Measurements from ENCODE around the gene DENND2A.

Gene DENND2A

DNA sequence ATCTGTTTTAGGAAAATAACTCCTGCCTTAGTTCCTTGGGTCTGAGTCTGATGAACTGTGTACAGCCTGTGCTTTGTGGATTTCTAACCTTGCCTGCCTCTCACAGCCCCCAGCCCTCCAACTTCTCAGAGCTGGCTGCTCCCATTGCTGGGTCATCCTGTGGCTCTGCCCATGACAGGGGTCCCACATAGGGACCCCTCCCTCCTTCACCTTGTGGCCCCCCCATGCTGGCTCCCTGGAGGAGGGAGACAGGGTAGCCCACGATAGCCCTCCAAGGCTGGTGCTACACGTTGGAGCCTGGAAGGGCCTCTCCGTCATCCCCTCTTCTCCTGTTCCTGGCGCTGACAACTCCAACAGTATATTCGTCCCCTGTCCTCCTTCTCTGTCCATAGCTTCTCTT lies 2.8 kb upstream of the DENND2A start:
- no peaks in the 10 kb centered on the region for H3K9me3 ChIP-seq (ENCODE audit: insufficient read depth, low read length)
- H3K4me3 ChIP-seq (ENCODE audit: insufficient read length, low read depth) = no peak overlapping the region
- H3K36me3 ChIP-seq (ENCODE audit: insufficient read depth, insufficient read length, low read length) = no peaks in the 10 kb centered on the region
- no peak overlapping the region for H3K9ac ChIP-seq (ENCODE audit: insufficient read length, low read depth)
- TF ChIP-seq YY1 (IDR thresholded peaks at IDR 0.05; ENCODE audit: insufficient read depth, insufficient read length) = no peak
- no peak for TF ChIP-seq SUZ12 (IDR thresholded peaks at IDR 0.05; ENCODE audit: extremely low read depth, insufficient read depth, insufficient read length)
- no peak for TF ChIP-seq ZNF274 (IDR thresholded peaks at IDR 0.05; ENCODE audit: low read depth, low read length)
- no peaks in the 10 kb centered on the region for H3K27me3 ChIP-seq (ENCODE audit: insufficient read depth, insufficient read length)
- DNase-seq (ENCODE audit: low read depth, low spot score) = no peak
- H3K4me1 ChIP-seq (ENCODE audit: insufficient read depth, insufficient read length) = peaks cover 3% of the 10 kb centered on the region

GRCh38 chr7:140641524-140642195 lies 1.0 kb upstream of the DENND2A start:
- no peak for DNase-seq (ENCODE audit: low read depth, low spot score)
- Histone ChIP-seq H3K9me3 (ENCODE audit: insufficient read depth, low read length) (no peaks in the 10 kb centered on the region), H3K27me3 (ENCODE audit: insufficient read depth, insufficient read length) (no peaks in the 10 kb centered on the region), H3K36me3 (ENCODE audit: insufficient read depth, insufficient read length, low read length) (peaks cover 2% of the 10 kb centered on the region), H3K4me1 (ENCODE audit: insufficient read depth, insufficient read length) (peaks cover 11% of the 10 kb centered on the region), H3K9ac (ENCODE audit: insufficient read length, low read depth) (peak overlapping the region; percentile 14), H3K4me3 (ENCODE audit: insufficient read length, low read depth) (peak overlapping the region; percentile 75)
- no peak for TF ChIP-seq ZNF274 (IDR thresholded peaks at IDR 0.05; ENCODE audit: low read depth, low read length)

DNA sequence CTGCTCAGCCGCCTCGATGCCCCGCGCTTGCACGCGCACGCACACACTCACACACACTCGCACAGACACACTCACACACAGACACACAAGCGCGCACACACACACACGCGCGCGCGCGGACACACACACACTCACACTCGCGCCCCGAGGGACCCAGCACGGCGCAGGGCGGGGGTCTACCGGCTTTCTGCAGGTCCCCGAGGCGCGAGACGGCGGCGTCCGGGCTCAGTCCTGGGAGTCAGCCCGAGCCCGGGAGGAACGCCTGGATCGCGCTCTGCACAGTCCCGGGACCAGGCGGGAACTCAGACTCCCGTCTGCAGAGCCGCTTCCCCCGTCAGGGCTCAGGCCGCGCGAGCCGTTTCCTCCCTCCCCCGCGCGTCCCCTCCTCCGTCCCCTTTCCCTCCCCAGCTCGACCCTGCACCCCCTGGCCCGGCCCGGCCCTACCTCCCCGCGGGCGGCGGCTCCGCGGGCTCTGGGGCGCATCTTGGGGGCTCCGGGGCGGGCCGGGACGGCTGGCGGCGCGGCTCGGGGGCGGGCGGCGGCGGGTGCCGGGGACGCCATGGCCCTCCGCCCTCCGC lies 464 bp downstream of the DENND2A start:
- Histone ChIP-seq H3K36me3 (ENCODE audit: insufficient read depth, insufficient read length, low read length) (peaks cover 2% of the 10 kb centered on the region), H3K4me1 (ENCODE audit: insufficient read depth, insufficient read length) (peaks cover 13% of the 10 kb centered on the region), H3K27me3 (ENCODE audit: insufficient read depth, insufficient read length) (no peaks in the 10 kb centered on the region), H3K9me3 (ENCODE audit: insufficient read depth, low read length) (no peaks in the 10 kb centered on the region), H3K4me3 (ENCODE audit: insufficient read length, low read depth) (peak overlapping the region; percentile 75), H3K9ac (ENCODE audit: insufficient read length, low read depth) (peak overlapping the region; percentile 85)
- TF ChIP-seq SUZ12 (IDR thresholded peaks at IDR 0.05; ENCODE audit: extremely low read depth, insufficient read depth, insufficient read length) (no peak), YY1 (IDR thresholded peaks at IDR 0.05; ENCODE audit: insufficient read depth, insufficient read length) (no peak), ZNF274 (IDR thresholded peaks at IDR 0.05; ENCODE audit: low read depth, low read length) (no peak)
- DNase-seq (ENCODE audit: low read depth, low spot score) = no peak

- no peak for TF ChIP-seq SUZ12 (IDR thresholded peaks at IDR 0.05; ENCODE audit: extremely low read depth, insufficient read depth, insufficient read length)
- TF ChIP-seq ZNF274 (IDR thresholded peaks at IDR 0.05; ENCODE audit: low read depth, low read length) = no peak
- TF ChIP-seq YY1 (IDR thresholded peaks at IDR 0.05; ENCODE audit: insufficient read depth, insufficient read length) = no peak
- no peaks in the 10 kb centered on the region for H3K27me3 ChIP-seq (ENCODE audit: insufficient read depth, insufficient read length)
- H3K36me3 ChIP-seq (ENCODE audit: insufficient read depth, insufficient read length, low read length) = peaks cover 2% of the 10 kb centered on the region
- H3K4me3 ChIP-seq (ENCODE audit: insufficient read length, low read depth) = peak overlapping the region; percentile 75
- peaks cover 13% of the 10 kb centered on the region for H3K4me1 ChIP-seq (ENCODE audit: insufficient read depth, insufficient read length)
- no peaks in the 10 kb centered on the region for H3K9me3 ChIP-seq (ENCODE audit: insufficient read depth, low read length)
- peak overlapping the region; percentile 85 for H3K9ac ChIP-seq (ENCODE audit: insufficient read length, low read depth)
- no peak for DNase-seq (ENCODE audit: low read depth, low spot score)
Measured at GRCh38 chr7:140639366-140640053, 1.1 kb downstream of the DENND2A start.

GRCh38 chr7:140638173-140638791 lies 2.3 kb downstream of the DENND2A start:
- H3K9me3 ChIP-seq (ENCODE audit: insufficient read depth, low read length) = no peaks in the 10 kb centered on the region
- peaks cover 5% of the 10 kb centered on the region for H3K36me3 ChIP-seq (ENCODE audit: insufficient read depth, insufficient read length, low read length)
- H3K4me1 ChIP-seq (ENCODE audit: insufficient read depth, insufficient read length) = peaks cover 13% of the 10 kb centered on the region
- no peak for DNase-seq (ENCODE audit: low read depth, low spot score)
- TF ChIP-seq ZNF274 (IDR thresholded peaks at IDR 0.05; ENCODE audit: low read depth, low read length) = no peak
- TF ChIP-seq YY1 (IDR thresholded peaks at IDR 0.05; ENCODE audit: insufficient read depth, insufficient read length) = no peak
- TF ChIP-seq SUZ12 (IDR thresholded peaks at IDR 0.05; ENCODE audit: extremely low read depth, insufficient read depth, insufficient read length) = no peak
- no peaks in the 10 kb centered on the region for H3K27me3 ChIP-seq (ENCODE audit: insufficient read depth, insufficient read length)
- H3K4me3 ChIP-seq (ENCODE audit: insufficient read length, low read depth) = no peak overlapping the region
- no peak overlapping the region for H3K9ac ChIP-seq (ENCODE audit: insufficient read length, low read depth)

DNA sequence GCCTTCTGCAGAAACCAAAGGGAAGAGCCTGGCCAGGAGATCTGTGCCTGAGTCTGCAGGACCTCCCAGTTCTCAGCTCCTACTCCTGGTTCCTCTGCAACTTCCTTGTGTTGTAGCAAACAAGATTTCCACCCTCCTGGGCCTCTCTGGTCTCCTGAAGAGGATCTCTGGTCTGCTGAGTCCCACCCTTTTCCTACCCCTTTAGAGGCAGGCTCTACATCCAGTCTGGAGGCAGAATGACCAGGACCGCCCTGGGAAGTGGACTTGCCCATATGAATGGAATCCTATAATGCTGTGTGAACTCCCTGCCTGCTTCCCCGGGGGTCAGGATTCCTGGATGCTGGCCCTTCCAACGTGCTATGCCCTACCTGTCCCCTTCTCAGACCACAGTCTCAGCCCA lies 3.2 kb downstream of the DENND2A start:
- peaks cover 5% of the 10 kb centered on the region for H3K36me3 ChIP-seq (ENCODE audit: insufficient read depth, insufficient read length, low read length)

GRCh38 chr7:140635816-140636215 lies 4.8 kb downstream of the DENND2A start:
- peaks cover 15% of the 10 kb centered on the region for H3K4me1 ChIP-seq (ENCODE audit: insufficient read depth, insufficient read length)
- peak overlapping the region; percentile 54 for H3K9ac ChIP-seq (ENCODE audit: insufficient read length, low read depth)
- H3K9me3 ChIP-seq (ENCODE audit: insufficient read depth, low read length) = no peaks in the 10 kb centered on the region
- H3K4me3 ChIP-seq (ENCODE audit: insufficient read length, low read depth) = no peak overlapping the region
- H3K27me3 ChIP-seq (ENCODE audit: insufficient read depth, insufficient read length) = no peaks in the 10 kb centered on the region
- TF ChIP-seq SUZ12 (IDR thresholded peaks at IDR 0.05; ENCODE audit: extremely low read depth, insufficient read depth, insufficient read length) = no peak
- DNase-seq (ENCODE audit: low read depth, low spot score) = no peak
- peaks cover 8% of the 10 kb centered on the region for H3K36me3 ChIP-seq (ENCODE audit: insufficient read depth, insufficient read length, low read length)

More for the DNA sequence above, 3.2 kb downstream of the DENND2A start:
- Histone ChIP-seq H3K4me1 (ENCODE audit: insufficient read depth, insufficient read length) (peaks cover 13% of the 10 kb centered on the region), H3K27me3 (ENCODE audit: insufficient read depth, insufficient read length) (no peaks in the 10 kb centered on the region), H3K4me3 (ENCODE audit: insufficient read length, low read depth) (no peak overlapping the region), H3K9me3 (ENCODE audit: insufficient read depth, low read length) (no peaks in the 10 kb centered on the region), H3K9ac (ENCODE audit: insufficient read length, low read depth) (peak overlapping the region; percentile 18)
- TF ChIP-seq SUZ12 (IDR thresholded peaks at IDR 0.05; ENCODE audit: extremely low read depth, insufficient read depth, insufficient read length) = no peak
- TF ChIP-seq YY1 (IDR thresholded peaks at IDR 0.05; ENCODE audit: insufficient read depth, insufficient read length) = no peak
- no peak for TF ChIP-seq ZNF274 (IDR thresholded peaks at IDR 0.05; ENCODE audit: low read depth, low read length)
- DNase-seq (ENCODE audit: low read depth, low spot score) = no peak
